MCF 10A (cell line): ENCODE measurements around the gene RNFT2. TPM values are rescaled to one million over a fixed set of nuclear protein-coding genes. Genes with fewer than 3 reads are reported as not detected.

Experiments
- BruUV-seq: library from RNA; stranded (reverse); fragments of 400-500 nt; replicated peaks from 2 replicates; lab custom pipeline; 2021; lab: Mats Ljungman, UMichigan
- CTCF ChIA-PET: fragments of 300-600 bp; sonication (Branson Sonifier 250); formaldehyde crosslinking; extraction: SDS; loops from one replicate; lab custom pipeline; 2021; ENCODE audit warnings: antibody characterized with exemption, inconsistent platforms; lab: Yijun Ruan, JAX
- POLR2A ChIA-PET: fragments of 300-600, 350-650 bp; sonication (Branson Sonifier 250); formaldehyde crosslinking; extraction: SDS; loops from one replicate; lab custom pipeline; 2020; ENCODE audit warnings: antibody characterized with exemption, inconsistent platforms; lab: Yijun Ruan, JAX
- DNase-seq: peaks from one replicate; pipeline ENCODE4 v3.0.0-alpha.2; 2018; ENCODE audit not compliant: unreplicated experiment
- H3K27ac Mint-ChIP-seq: one replicate; pipeline ENCODE4 v1.8.0; 2022; ENCODE audit warnings: mild to moderate bottlenecking, low read depth, mixed read lengths; ENCODE audit not compliant: unreplicated experiment
- H3K27me3 Mint-ChIP-seq: one replicate; pipeline ENCODE4 v1.8.0; 2022; ENCODE audit warnings: mixed read lengths; ENCODE audit not compliant: insufficient read depth, unreplicated experiment
- H3K36me3 Mint-ChIP-seq: one replicate; pipeline ENCODE4 v1.8.0; 2022; ENCODE audit warnings: mild to moderate bottlenecking, moderate library complexity, mixed read lengths; ENCODE audit not compliant: insufficient read depth, unreplicated experiment
- H3K4me1 Mint-ChIP-seq: one replicate; pipeline ENCODE4 v1.8.0; 2022; ENCODE audit warnings: mixed read lengths; ENCODE audit not compliant: insufficient read depth, unreplicated experiment
- H3K4me3 Mint-ChIP-seq: one replicate; pipeline ENCODE4 v1.8.0; 2022; ENCODE audit warnings: mild to moderate bottlenecking, moderate library complexity, mixed read lengths; ENCODE audit not compliant: unreplicated experiment
- H3K9me3 Mint-ChIP-seq: one replicate; pipeline ENCODE4 v1.8.0; 2022; ENCODE audit warnings: mixed read lengths; ENCODE audit not compliant: unreplicated experiment
- CTCF ChIP-seq: fragments of 200-600 bp; IDR thresholded peaks from one replicate; pipeline ENCODE4 v1.8.0; 2022; ENCODE audit warnings: antibody characterized with exemption, mild to moderate bottlenecking; ENCODE audit not compliant: unreplicated experiment
- intact Hi-C: fragments of 100-400 bp; cut with micrococcal nuclease; formaldehyde crosslinking; loops from 2 replicates; pipeline ENCODE4 v1.14.1; 2022
- total RNA-seq: library from RNA; stranded (reverse); gene quantifications from 2 replicates; pipeline ENCODE4 v1.2.3, GENCODE V29; 2022

The RNFT2 gene
- total RNA-seq, 1 experiment from 2014 or later, result 7.2 TPM

GRCh38 chr12:116713527-116713926 is 24.6 kb upstream of the RNFT2 start:
- Mint-ChIP-seq H3K27me3 (no peaks in the 10 kb centered on the region), H3K4me1 (peaks cover 8% of the 10 kb centered on the region), H3K9me3 (no peaks in the 10 kb centered on the region), H3K4me3 (no peak overlapping the region), H3K36me3 (peaks cover 40% of the 10 kb centered on the region), H3K27ac (no peak overlapping the region)
- no TSS peak for BruUV-seq
- ChIA-PET CTCF (interaction anchor here (0.8 to 1.2 kb wide), 4 partner anchors 10 to 456 kb away, joined by 3 to 6 read pairs (median 3); no protein-coding TSS in a partner anchor), POLR2A (no interaction called here)
- no peak for DNase-seq
- intact Hi-C loops, result no loop called here
- no peak for TF ChIP-seq CTCF

GRCh38 chr12:116714175-116714574 is 23.9 kb upstream of the RNFT2 start:
- ChIA-PET CTCF (interaction anchor here (1.2 kb wide), 1 partner anchor 16 kb away, joined by 3 read pairs; no protein-coding TSS in a partner anchor), POLR2A (no interaction called here)
- H3K27ac Mint-ChIP-seq, result no peak overlapping the region
- peaks cover 40% of the 10 kb centered on the region for H3K36me3 Mint-ChIP-seq
- H3K27me3 Mint-ChIP-seq, result no peaks in the 10 kb centered on the region
- no peaks in the 10 kb centered on the region for H3K9me3 Mint-ChIP-seq
- H3K4me1 Mint-ChIP-seq, result peaks cover 1% of the 10 kb centered on the region
- no peak overlapping the region for H3K4me3 Mint-ChIP-seq
- no TSS peak for BruUV-seq
- DNase-seq, result no peak
- intact Hi-C loops, result no loop called here
- TF ChIP-seq CTCF, result no peak

GRCh38 chr12:116717466-116718437 is 20.4 kb upstream of the RNFT2 start:
- no peaks in the 10 kb centered on the region for H3K4me1 Mint-ChIP-seq
- no peaks in the 10 kb centered on the region for H3K9me3 Mint-ChIP-seq
- intact Hi-C loops, result no loop called here
- BruUV-seq, result no TSS peak
- H3K4me3 Mint-ChIP-seq, result no peak overlapping the region
- ChIA-PET CTCF (interaction anchor here (1.4 to 1.5 kb wide), 2 partner anchors 9 to 97 kb away, joined by 3 to 10 read pairs; no protein-coding TSS in a partner anchor), POLR2A (interaction anchor here (0.7 kb wide), 1 partner anchor 14 kb away, joined by 4 read pairs; no protein-coding TSS in a partner anchor)
- H3K36me3 Mint-ChIP-seq, result peaks cover 65% of the 10 kb centered on the region
- TF ChIP-seq CTCF, result no peak
- no peak overlapping the region for H3K27ac Mint-ChIP-seq
- no peaks in the 10 kb centered on the region for H3K27me3 Mint-ChIP-seq
- no peak for DNase-seq
